Stimulated activated CD4-positive, alpha-beta T cell treated with anti-CD3 and anti-CD28 coated beads, Interleukin-1b, Interleukin-23, amount 100 ng/mL, for 24 hours (primary cell): ENCODE measurements around the gene SHC4.
"Not testable (repeated sequence)": the region's sequence is repeated elsewhere in the genome, so short reads cannot be mapped to it uniquely, and the experiment has no call there.

Source experiments
- DNase-seq, 4 experiments: peaks; one replicate each; pipeline ENCODE4 v3.0.0-alpha.2; 2020; ENCODE audit warnings: low read depth in 4 of 4, low spot score in 1 of 4

The SHC4 gene

DNA sequence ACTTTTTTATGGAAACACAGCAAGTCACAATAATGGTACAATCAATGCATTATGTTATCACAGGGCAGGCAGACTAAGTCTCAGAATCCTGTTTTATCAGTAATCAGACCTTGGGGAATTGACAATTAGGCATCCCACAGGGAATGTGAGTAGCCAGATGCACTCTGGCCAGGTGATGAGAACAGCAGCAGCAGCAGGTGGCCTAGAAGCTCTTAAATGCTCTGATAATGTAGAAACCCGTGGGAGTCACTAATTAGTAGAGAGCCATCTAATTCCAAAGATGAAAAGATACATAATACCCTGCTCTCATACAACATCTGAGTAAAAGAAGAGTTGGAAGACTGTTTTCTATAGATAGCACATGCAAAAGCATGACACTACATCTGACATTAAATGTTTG, 165.4 kb downstream of the SHC4 start:
- DNase-seq = no peak

DNA sequence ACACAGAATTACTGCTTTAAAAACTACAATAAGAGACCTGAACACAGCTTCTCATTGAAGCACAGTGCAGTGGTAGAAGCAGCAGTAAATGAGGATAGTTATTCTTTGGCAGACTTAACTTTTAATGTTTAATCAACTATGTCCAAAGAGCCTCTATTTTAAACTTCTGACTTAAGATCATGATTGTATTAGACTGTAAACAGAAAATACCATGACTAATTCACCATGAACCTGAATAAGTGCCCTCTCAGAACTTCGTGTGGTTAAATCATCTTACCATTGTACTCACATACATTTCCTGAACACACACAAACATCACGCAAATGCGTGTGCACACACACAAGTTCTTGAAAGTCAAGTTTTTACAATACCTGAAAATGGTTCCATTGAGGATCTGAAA, 166.8 kb downstream of the SHC4 start:
- DNase-seq = no peak

DNA sequence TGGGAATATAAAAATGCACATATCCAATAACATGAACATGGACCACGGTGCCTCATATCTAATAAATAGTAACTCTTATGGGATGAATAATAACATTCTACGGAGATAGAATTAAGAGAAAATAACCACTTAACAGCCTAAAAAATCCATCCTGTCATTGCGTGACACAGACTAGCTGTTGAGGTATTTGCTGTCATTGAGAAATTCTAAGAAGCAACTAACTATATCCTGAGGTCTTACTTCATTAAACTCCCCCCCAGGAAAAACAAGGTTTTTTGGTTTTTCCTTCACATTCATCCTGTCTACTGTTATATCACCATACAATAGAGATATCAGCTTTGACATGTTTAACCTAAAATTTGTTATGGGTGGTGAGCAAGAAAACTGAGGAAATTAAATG, 167.2 kb downstream of the SHC4 start:
- DNase-seq = no peak

DNA sequence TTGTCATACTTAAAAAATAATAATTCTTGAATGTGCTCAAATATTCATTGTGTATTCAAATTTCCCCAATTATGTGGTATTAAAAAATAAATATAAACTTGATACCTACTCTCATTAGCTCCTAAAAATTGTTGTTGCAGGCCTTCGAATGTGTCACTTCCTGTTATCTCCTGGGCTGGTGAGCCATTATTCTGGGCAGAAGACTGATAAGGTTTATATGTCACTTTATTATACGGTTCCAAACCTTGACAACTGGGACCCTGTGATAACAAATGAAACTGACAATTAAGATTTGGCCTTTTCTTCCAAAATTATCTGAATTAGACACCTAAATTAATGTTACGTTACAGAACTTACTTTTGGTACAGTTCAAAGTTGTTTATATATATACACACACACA, 167.8 kb downstream of the SHC4 start:
- no peak for DNase-seq

DNA sequence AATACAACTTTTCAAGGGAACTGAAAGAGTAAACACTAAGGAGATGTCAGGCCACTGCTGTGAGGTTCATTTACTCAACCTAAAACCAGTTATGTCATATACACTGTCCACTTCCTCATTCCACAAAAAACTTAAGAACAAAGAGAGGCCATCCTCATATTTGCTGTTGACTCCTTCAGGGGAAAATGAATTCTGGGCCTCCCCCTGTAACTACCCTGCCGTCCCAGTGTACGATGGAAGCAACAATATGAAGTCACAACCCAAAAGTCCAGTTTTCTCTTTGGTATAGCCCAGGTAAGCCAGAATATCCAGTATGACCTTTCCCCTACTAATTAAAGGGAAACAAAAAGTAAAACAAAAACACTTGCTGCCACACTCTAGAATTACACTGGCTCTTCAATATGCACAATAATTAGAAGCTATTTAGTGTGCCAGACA, 169.0 kb downstream of the SHC4 start:
- DNase-seq = no peak

DNA sequence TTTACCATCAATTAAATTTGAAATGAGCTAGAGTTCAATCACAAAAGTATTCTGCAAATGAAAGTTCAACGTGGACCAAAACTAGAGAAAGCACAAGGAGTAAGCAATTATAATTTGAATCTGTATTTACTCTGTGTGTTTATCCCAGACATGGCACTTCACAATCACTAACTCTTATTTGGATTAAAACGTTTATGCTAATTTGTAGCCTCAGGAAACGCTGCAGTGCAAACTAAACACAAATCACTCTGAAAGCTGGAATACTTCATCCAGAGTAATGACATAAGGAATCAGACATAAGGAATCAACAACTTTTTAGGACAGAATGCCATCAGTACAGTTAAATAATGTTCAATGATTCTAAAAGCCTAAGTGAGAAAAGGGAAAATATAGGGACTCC, 171.3 kb downstream of the SHC4 start:
- DNase-seq = no peak

DNA sequence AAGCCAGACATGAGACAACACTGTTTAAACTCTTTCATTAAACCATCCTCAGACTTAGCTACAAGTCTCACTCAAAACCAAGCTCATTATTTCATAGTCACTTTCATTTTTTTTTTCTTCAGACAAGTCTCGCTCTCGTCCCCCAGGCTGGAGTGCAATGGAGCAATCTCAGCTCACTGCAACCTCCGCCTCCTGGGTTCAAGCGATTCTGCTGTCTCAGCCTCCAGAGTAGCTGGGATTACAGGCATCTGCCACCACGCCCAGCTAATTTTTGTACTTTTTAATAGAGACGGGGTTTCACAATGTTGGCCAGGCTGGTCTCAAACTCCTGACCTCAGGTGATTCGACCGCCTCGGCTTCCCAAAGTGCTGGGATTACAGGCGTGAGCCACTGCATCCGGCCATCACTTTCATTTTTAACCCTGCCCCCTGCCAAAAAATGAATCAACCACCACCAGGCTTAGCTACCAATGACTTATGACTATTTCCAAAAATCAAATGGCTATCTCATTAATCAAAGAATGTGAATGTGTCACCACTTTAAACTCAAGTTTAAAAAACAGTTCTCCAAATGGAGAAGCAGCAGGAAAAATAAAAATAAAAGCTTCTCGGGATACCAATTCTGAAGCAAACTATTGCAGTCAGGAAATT, 173.1 kb downstream of the SHC4 start:
- DNase-seq = not testable (repeated sequence)

DNA sequence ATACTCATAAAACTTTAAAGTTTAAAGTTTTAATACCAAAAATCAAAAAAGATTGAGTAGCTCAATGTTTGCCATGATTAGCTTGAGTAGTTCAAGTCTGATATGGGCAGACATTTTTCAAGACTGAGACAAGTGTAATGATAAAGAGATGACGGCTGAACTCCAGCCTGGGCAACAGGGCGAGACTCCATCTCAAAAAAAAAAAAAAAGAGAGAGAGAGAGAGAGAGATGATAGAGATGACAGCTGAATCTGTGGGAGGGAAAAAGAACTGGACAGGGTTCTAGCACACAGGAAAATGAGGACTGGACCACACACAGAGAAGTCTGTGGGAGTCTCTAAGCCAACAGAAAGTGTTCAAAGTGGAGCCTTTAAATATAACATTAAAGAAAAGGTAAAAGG, 178.0 kb downstream of the SHC4 start:
- no peak for DNase-seq

DNA sequence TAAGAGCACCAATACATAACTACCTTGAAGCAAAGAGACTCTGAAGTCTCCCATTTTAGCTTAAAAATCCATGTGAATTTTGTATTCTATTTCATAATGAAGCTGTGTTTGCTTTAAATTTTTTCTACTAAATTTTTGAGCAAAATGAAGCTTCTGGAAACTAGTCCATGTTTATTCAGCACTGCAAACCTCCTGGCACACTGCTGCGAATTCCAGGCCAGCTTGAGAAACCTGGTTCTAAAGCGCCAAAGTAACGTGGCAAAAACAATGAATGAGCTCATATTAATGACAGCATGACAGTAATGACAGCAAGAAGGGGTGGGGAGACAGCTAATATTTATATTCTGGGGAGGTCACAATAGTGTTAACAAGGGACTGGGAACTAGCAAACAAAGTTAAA, 178.5 kb downstream of the SHC4 start:
- DNase-seq = no peak

DNA sequence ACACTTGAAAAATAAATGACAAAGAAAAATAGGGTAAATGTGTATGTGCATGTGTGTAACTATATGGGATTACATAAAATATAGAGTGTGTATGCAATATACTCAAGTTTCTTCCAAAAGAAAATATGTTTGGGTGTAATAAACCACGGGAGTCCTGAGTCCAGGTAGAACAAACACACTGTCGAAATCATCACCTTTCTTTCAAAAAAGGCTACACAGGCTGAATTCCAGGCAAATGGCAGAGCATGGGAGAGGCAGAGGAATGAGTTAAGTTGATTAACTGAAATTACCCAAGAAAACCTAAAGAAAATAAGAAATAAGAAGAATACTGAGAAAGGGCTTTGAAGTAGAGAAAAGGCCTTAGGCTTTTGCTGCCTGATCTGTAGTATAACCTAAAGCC, 179.0 kb downstream of the SHC4 start:
- no peak for DNase-seq

DNA sequence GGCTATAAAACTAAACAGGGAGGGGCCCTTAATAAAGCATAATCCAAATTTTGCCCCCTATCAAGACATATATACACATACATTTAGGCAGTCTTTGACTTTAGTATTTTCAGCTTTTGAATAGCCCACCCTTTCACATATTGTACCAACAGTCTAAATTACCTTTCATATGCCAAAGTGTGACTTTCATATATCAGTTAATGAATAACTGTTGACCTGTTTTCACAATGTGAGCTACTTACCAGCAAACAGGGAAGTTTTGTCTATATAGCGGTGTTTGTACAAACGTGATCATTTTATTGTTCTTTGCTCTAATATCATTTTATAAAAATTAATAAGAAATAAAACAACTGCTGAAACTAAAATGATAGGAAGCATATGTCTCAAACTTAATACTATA, 180.8 kb downstream of the SHC4 start:
- DNase-seq = no peak

DNA sequence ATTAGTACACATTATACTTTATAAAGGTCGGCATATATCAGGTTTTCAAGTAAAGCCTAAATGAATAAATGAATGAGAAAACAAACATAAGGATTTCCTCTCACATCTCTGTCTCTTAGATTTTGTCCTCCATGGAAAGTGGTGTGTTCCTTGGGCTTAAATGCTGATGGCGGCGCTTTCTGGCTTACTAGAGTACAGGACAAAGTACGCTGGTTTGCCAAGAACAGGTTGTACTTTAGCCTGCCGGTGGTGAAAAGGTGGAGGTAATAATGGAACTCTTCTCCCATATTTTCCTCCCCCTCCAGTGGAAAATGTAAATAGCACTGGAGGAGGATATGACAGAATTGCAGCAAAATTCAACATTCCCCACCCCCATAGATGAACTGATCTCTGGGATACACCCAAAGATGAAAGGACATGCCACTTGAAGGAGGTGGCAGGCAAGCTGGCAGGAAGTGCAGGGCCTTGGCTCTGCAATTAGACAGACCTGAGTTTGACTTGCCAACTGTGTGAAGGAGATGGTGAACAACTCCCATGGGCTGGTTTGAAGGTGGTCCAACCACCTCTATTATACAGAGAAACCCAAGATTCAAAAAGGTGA, 182.1 kb downstream of the SHC4 start:
- DNase-seq = no peak

DNA sequence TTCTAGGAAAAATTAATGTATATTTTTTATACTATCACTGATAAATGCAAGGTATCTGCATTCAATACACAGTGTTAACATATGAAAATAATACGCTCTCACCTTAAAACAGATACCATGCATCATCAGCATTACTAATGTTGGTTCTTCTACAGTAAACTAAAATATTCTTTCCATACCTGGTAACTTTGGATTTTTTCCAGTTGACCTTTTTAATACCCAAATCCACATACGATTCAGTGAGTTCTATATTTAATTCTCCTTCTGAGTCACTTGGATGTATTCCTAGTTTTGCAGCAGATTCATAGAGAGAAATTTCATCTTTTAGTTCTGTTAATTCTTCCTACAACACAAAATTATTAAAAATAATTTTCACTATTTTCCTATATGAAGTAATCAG, 182.7 kb downstream of the SHC4 start:
- no peak for DNase-seq

DNA sequence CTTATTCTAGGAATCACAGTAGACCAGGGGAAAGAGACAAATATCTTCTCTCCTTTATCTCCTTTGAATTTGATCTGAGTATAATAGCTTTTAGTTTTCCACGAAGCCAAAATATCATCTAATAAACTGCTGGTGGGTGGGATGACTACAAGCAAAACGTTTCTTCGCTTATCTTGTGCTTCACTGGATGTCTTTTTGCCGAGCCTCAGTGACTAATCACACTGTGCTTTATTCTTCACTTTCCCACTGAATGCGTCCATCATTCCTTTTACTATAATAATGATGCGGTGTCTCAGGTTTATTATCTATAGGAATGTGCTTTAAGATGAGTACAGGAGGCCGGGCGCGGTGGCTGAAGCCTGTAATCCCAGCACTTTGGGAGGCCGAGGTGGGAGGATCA, 185.4 kb downstream of the SHC4 start:
- DNase-seq = no peak

DNA sequence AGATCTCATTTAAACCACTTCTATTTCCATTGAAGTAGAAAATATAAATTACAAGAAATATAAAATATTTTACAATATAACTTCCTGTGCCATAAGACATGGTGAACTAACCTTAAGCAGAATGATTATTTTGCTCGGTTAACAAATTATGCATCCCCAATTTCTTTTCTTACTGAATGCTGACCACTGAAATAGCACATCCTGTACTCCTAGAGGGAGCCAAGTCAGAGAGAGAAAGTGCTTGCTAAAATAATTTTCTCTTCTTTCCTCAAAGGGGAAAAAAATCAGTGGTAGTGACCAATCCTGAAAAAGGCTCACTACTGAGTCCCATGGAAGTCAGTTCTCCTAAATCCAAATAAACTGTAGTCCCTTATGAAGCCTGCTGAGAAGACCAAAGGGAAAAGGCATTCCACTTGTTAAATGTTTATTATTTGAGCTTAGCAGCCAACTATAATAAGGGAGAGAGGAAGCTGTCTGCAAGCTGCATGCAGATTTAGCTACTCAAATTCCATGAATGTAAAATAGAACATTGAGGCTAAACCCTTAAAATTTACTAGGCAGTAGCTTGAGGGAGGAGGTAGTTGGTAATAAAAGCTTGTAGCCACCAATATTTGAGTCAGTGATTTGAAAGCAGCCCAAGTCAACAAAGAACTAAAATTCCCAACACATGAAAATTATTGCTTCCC, 185.9 kb downstream of the SHC4 start:
- no peak for DNase-seq

DNA sequence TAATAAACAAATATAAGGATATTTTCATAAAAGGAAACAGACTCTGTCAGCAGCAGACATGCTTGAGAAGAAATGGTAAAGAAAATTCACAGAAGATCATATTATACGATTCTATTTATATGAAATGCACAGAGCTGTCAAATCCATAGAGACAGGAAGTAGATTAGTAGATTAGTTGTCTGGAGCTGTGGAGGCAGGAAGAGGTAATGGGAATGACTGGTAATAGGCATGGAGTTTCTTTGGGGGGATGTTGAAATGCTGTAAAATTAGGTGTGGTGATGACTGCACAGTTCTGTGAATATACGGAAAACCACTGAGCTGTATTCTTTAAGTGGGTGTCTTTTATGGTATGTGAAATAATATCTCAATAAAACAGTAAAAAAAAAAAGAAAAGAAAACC, 188.2 kb downstream of the SHC4 start:
- no peak for DNase-seq

DNA sequence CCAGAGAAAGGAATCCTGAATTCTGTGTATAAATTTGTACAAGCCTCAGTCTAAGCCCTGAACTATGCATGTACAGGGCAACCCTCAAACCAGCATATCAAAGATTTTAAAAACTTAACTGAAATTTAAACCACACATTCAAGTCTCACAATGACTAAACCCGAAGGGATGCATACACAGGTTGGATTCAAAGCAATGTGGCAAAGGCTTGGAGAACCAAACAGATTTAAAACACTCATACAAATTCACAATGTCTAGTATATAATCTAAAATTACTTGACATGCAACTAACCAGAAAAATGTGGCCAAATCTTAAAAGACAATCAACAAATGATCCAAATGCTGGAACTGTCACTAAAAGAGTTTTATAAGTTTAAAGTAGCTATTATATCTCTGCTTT, 189.2 kb downstream of the SHC4 start:
- DNase-seq = no peak
